Heart left ventricle (tissue), 16 donors: ENCODE results near the gene RSU1. TPM values are rescaled to one million over a fixed set of nuclear protein-coding genes. Genes with fewer than 3 reads are reported as not detected.

Experiments used
- ATAC-seq, 4 donors: fragments of 200-7000 bp; cut with Tn5 transposase; one replicate each; pipeline ENCODE4 v1.9.1; 2020 to 2022; ENCODE audit warnings: moderate library complexity in 4 of 4, mild to moderate bottlenecking in 3 of 4, moderate number of reproducible peaks in 1 of 4
- DNase-seq, 5 donors: peaks; one replicate each; pipeline ENCODE4 v3.0.0-alpha.2; 2020
- H3K27ac ChIP-seq, 12 donors: fragments of 200-600 bp; sonication (generic) in 4 of 12; one replicate each; pipeline versions ENCODE4 v1.5.0 to v1.8.0; 2016 to 2022; ENCODE audit warnings: mild to moderate bottlenecking in 2 of 12
- H3K27me3 ChIP-seq, 9 donors: fragments of 200-600 bp; sonication (generic) in 2 of 9; one replicate each; pipeline versions ENCODE4 v1.5.1 to v1.8.0; 2016 to 2022; ENCODE audit warnings: mild to moderate bottlenecking in 3 of 9
- H3K36me3 ChIP-seq, 9 donors: fragments of 200-600 bp; sonication (generic) in 2 of 9; one replicate each; pipeline versions ENCODE4 v1.5.0 to v1.8.0; 2018 to 2022; ENCODE audit warnings: mild to moderate bottlenecking in 2 of 9
- H3K4me1 ChIP-seq, 12 donors: fragments of 200-600 bp; sonication (generic) in 4 of 12; one replicate each; pipeline versions ENCODE4 v1.5.0 to v1.8.0; 2016 to 2022; ENCODE audit warnings: mild to moderate bottlenecking in 3 of 12
- H3K4me3 ChIP-seq, 12 donors: fragments of 200-600 bp; sonication (generic) in 4 of 12; one replicate each; pipeline versions ENCODE4 v1.5.0 to v1.8.0; 2017 to 2022; ENCODE audit warnings: mild to moderate bottlenecking in 9 of 12, moderate library complexity in 4 of 12
- H3K9me3 ChIP-seq, 12 donors: fragments of 200-600 bp; sonication (generic) in 4 of 12; one replicate each; pipeline versions ENCODE4 v1.5.0 to v1.8.0; 2016 to 2022; ENCODE audit warnings: mild to moderate bottlenecking in 1 of 12
- CTCF ChIP-seq, 12 donors: fragments of 200-600 bp; sonication (generic) in 4 of 12; IDR thresholded peaks; one replicate each; pipeline versions ENCODE4 v1.5.0 to v1.8.0; 2018 to 2022; ENCODE audit warnings: antibody characterized with exemption in 12 of 12, mild to moderate bottlenecking in 5 of 12
- POLR2A ChIP-seq, 2 donors: fragments of 450-650 bp; IDR thresholded peaks; one replicate each; pipeline ENCODE4 v1.6.1; 2017; ENCODE audit warnings: antibody characterized with exemption in 2 of 2, mild to moderate bottlenecking in 2 of 2, moderate library complexity in 2 of 2
- WGBS, 4 donors: extraction: QIAGEN DNeasy Blood & Tissue Kit in 2 of 4; methylation state at CpG; one replicate each; pipeline versions ENCODE4 v1.1.5 to v1.1.7; 2013 to 2018; 5-methylcytosine and 5-hydroxymethylcytosine counted together
- intact Hi-C, 10 donors: fragments of 100-400 bp; cut with DNase I; formaldehyde crosslinking; loops; one replicate each; pipeline versions ENCODE4 v1.11.1 to v1.14.2; 2022
- polyA plus RNA-seq, 2 donors: library from polyadenylated mRNA; stranded (reverse); fragments of 200-250 nt; gene quantifications; one replicate each; pipeline ENCODE4 v1.2.3, GENCODE V29; 2013
- total RNA-seq, 9 donors: library from RNA; depleted of rRNA in 2 of 9; stranded (reverse); fragments of >200 nt in 2 of 9; fragmentation: NEBNext Ultra II Directional in 3 of 9; extraction: Animal tissue kit (Norgen Biotek cat#: 25700) in 3 of 9; gene quantifications; one replicate each; pipeline versions ENCODE4 v1.1.0 to v1.2.4, GENCODE V29; 2016 to 2023
- donor health status: ischemic (EF 13 %, LVEDD 7.1; RV severe dilation, severe dysfunction).
- donor health status: healthy with polysubstance abuse.
- donor health status: DM: no; HTN: yes; CAD: no.
- donor health status: DM: no; HTN: no; CAD: no.
- donor health status: ischemic (EF 25% LVEDD 6.9; RV normal size, moderate dysfunction).
- donor health status: ischemic (EF 25% LVEDD 5.7; RV mildly dilated, moderate dysfunction).
- donor health status: healthy.
- donor health status: DM: yes; HTN: yes; CAD: no.
- donor health status: ischemic (EF 35%, LVEDD 5.7; RV mildly dilated, moderate dysfunction).
- donor health status: nonischemic (EF 11% LVEDD 7.7; RV severe dilation, severe dysfunction).
- donor health status: DM: yes; HTN: yes; CAD: no.
- donor health status: PGD.
- donor health status: ischemic (EF 29% LVEDD 5.4; RV normal size, mild dysfunction).
- donor health status: nonischemic (EF 23%, LVEDD 6.1; RV moderate dilation, normal function).

Gene RSU1
- total and polyA plus RNA-seq, 11 donors, result 29.6 to 84.1 (median 53.0) TPM

- WGBS, 4 donors, result 91 to 96% (median 92%) methylated on average over 4 of the region's 4 CpGs
Measured at GRCh38 chr10:16822726-16823360, 5.6 kb upstream of the RSU1 start.

GRCh38 chr10:16822027-16822426 lies 4.8 kb upstream of the RSU1 start:
- Histone ChIP-seq H3K4me1 (peaks cover 0 to 6% (median 5%) of the 10 kb centered on the region in 12 donors), H3K4me3 (no peak overlapping the region), H3K9me3 (peaks cover 0 to 17% (median 8%) of the 10 kb centered on the region in 12 donors), H3K27ac (no peak overlapping the region), H3K27me3 (no peaks in the 10 kb centered on the region), H3K36me3 (no peaks in the 10 kb centered on the region)
- 89 to 92% (median 90%) methylated on average over 2 of the region's 2 CpGs for WGBS, 4 donors
- ATAC-seq, result no peak
- intact Hi-C loops, result no loop called here
- no peak for DNase-seq
- no peak for TF ChIP-seq POLR2A (IDR thresholded peaks at IDR 0.05)
- TF ChIP-seq CTCF (IDR thresholded peaks at IDR 0.05), result no peak

More at GRCh38 chr10:16822726-16823360, 5.6 kb upstream of the RSU1 start:
- no peak overlapping the region for H3K4me3 ChIP-seq
- no peak for DNase-seq
- no peaks in the 10 kb centered on the region for H3K27me3 ChIP-seq
- H3K36me3 ChIP-seq, result no peaks in the 10 kb centered on the region
- peaks cover 0 to 17% (median 8%) of the 10 kb centered on the region in 12 donors for H3K9me3 ChIP-seq
- ATAC-seq, result no peak
- intact Hi-C loops, result no loop called here
- no peak for TF ChIP-seq POLR2A (IDR thresholded peaks at IDR 0.05)
- no peak for TF ChIP-seq CTCF (IDR thresholded peaks at IDR 0.05)
- H3K27ac ChIP-seq, result no peak overlapping the region
- peaks cover 0 to 12% (median 5%) of the 10 kb centered on the region in 12 donors for H3K4me1 ChIP-seq

- Histone ChIP-seq H3K27me3 (no peaks in the 10 kb centered on the region), H3K36me3 (no peaks in the 10 kb centered on the region), H3K4me3 (no peak overlapping the region), H3K27ac (no peak overlapping the region), H3K9me3 (peaks cover 0 to 17% (median 8%) of the 10 kb centered on the region in 12 donors), H3K4me1 (peaks cover 0 to 20% (median 16%) of the 10 kb centered on the region in 12 donors)
- ATAC-seq (no peak), DNase-seq (no peak)
- intact Hi-C loops, result no loop called here
- 89 to 91% (median 90%) methylated on average over 5 of the region's 5 CpGs for WGBS, 4 donors
- TF ChIP-seq POLR2A (IDR thresholded peaks at IDR 0.05), result no peak
Measured at GRCh38 chr10:16820421-16820820, 3.2 kb upstream of the RSU1 start.

- H3K9me3 ChIP-seq, result peaks cover 0 to 17% (median 8%) of the 10 kb centered on the region in 12 donors
- H3K4me1 ChIP-seq, result peaks cover 0 to 24% (median 20%) of the 10 kb centered on the region in 12 donors
- WGBS, 4 donors, result 81 to 100% (median 88%) methylated on average over 1 of the region's 1 CpG
- TF ChIP-seq CTCF (IDR thresholded peaks at IDR 0.05) (no peak), POLR2A (IDR thresholded peaks at IDR 0.05) (no peak)
- H3K4me3 ChIP-seq, result no peak overlapping the region
- DNase-seq (no peak), ATAC-seq (no peak)
- intact Hi-C loops, result no loop called here
- no peaks in the 10 kb centered on the region for H3K36me3 ChIP-seq
- H3K27ac ChIP-seq, result no peak overlapping the region
- no peaks in the 10 kb centered on the region for H3K27me3 ChIP-seq
Measured at GRCh38 chr10:16820018-16820417, 2.8 kb upstream of the RSU1 start.
